ENCODE measurements around the gene HP. TPM values are rescaled to one million over a fixed set of nuclear protein-coding genes. Genes with fewer than 3 reads are reported as not detected.

HP gene
- total and polyA plus RNA-seq, 10 of the 15 experiments (the other 5 are each of a cell fraction or from before 2014, with no cell fraction given) = 10.8 TPM; not detected in 9

GRCh38 chr16:72093448-72094265 is 39.4 kb downstream of the HP start, which contains the start of the genes DHX38 and TXNL4B (continued):
- TF ChIP-seq BCLAF1 (IDR thresholded peaks at IDR 0.05) (no peak), ZNF207 (IDR thresholded peaks at IDR 0.05; ENCODE audit: borderline replicate concordance) (no peak)

GRCh38 chr16:72094266-72094610 is 39.9 kb downstream of the HP start:
- ChIA-PET RAD21 (ENCODE audit: unreplicated experiment) (interaction anchor here (0.9 to 2.0 kb wide), 3 partner anchors 27 to 529 kb away, joined by 3 to 5 read pairs (median 4); no protein-coding TSS in a partner anchor), SMC1A (ENCODE audit: uncharacterized antibody, unreplicated experiment) (interaction anchor here (0.8 to 2.7 kb wide), 4 partner anchors 23 to 529 kb away, joined by 3 to 9 read pairs (median 3); no protein-coding TSS in a partner anchor), POLR2A (no interaction called here), CTCF (interaction anchor here (0.6 to 3.8 kb wide), 6 partner anchors 24 to 595 kb away, joined by 3 to 27 read pairs (median 3); no protein-coding TSS in a partner anchor)
- Histone ChIP-seq H3K79me2 (ENCODE audit: control insufficient read depth, insufficient read depth, low read length) (peaks cover 50% of the 10 kb centered on the region), H3K27me3 (replicated peaks in 1 of 2; ENCODE audit: control insufficient read depth in 2 of 2, insufficient read depth in 2 of 2, low read length in 1 of 2) (no peaks in the 10 kb centered on the region), H2AFZ (ENCODE audit: control insufficient read depth, low read depth, low read length) (peak overlapping the region; percentile 87), H3K27ac (ENCODE audit: control insufficient read depth, insufficient read depth) (peak overlapping the region; percentile 91), H3K4me1 (ENCODE audit: control insufficient read depth, insufficient read depth, low read length) (peaks cover 11% of the 10 kb centered on the region), H3K9ac (ENCODE audit: control insufficient read depth, insufficient read depth, low read length) (peak overlapping the region; percentile 96), H3K4me2 (ENCODE audit: control insufficient read depth, insufficient read depth) (peak overlapping the region; percentile 96), H3K9me3 (replicated peaks; ENCODE audit: control insufficient read depth, insufficient read depth, low read length) (no peaks in the 10 kb centered on the region), H4K20me1 (ENCODE audit: control insufficient read depth, insufficient read depth) (0 out of 2 replicates have a peak, but pooled peaks cover 2% of the 10 kb centered on the region), H3K36me3 (ENCODE audit: control insufficient read depth in 2 of 2, insufficient read depth in 2 of 2, low read length in 1 of 2) (peaks cover 5 to 8% of the 10 kb centered on the region in 2 experiments; a peak in 2 of 4 replicates), H3K4me3 (peak overlapping the region; percentile 96)
- intact Hi-C loops (cut with micrococcal nuclease; ENCODE audit: unreplicated experiment) (loop anchor here (5.0 to 10.0 kb wide), 3 partner anchors 199 to 629 kb away; partner anchors contain the start of genes AP1G1, IST1 and ZNF23), in situ Hi-C loops (cut with MboI) (no loop called here)
- DNase-seq (ENCODE audit: low read depth, low spot score) (no peak), FAIRE-seq (peak; percentile 23), ATAC-seq (peak; percentile 8)
- no TSS peak for BruUV-seq (replicated peaks)
- WGBS (ENCODE audit: insufficient coverage, insufficient replicate concordance, low lambda C conversion rate, missing lambda C conversion rate) = 1% methylated on average over 11 of the region's 11 CpGs
- no peak for TF ChIP-seq SIX5 (IDR thresholded peaks at IDR 0.05; ENCODE audit: low read depth, low read length, severe bottlenecking)
- TF ChIP-seq EGR1 (IDR thresholded peaks at IDR 0.05; ENCODE audit: borderline replicate concordance in 1 of 2, low read depth in 2 of 2, low read length in 2 of 2) = 0 out of 3 replicates have a peak, but pooled peaks of 1 of the 2 experiments have one; percentile 23
- no peak for TF ChIP-seq USF2 (IDR thresholded peaks at IDR 0.05; ENCODE audit: borderline replicate concordance, low read depth, low read length)

Measured in GM12878 (cell line).